ENCODE measurements around the gene LHFPL3.

Gene LHFPL3

DNA sequence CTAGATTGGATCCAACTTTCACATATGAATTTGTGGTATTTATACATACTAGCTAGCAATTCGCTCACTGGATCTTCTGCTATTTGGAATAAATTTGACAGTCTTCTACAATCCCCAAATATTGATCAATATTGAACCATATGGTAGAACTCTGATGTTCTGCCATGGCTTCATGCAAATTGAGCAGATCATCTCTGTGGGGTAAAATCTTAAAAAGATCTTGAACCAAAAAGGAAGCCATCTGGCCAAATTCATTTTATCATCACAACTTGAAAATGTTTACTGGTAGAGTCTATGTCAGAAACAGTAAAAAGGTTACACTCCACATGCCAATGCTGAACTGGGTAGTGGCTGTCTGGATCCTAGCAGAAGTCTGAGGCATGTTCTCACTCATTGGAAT, 80.0 kb downstream of the LHFPL3 start:
- H3K27ac ChIP-seq: no peak overlapping the region
- TF ChIP-seq CTCF (conservative IDR thresholded peaks at IDR 0.05): no peak

DNA sequence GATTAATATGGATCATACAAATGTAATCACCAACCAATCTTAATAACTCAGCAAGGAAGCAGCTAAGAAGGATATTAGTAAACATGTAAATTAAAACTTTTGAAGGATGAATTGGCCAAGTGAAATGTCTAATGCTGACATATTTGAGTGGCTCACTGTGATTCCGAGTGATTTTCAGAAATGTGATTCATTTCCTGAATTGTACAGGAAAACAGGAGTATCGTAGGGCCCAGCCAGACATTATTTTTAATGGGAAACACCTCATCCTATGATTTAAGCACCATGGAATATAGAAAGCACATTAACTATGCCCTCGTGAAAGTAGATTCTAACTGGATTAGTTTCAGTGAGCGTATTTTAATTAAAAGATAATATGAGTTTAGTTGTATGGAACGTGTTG, 82.3 kb downstream of the LHFPL3 start:
- TF ChIP-seq CTCF (conservative IDR thresholded peaks at IDR 0.05): no peak

GRCh38 chr7:104412911-104413310, 84.5 kb downstream of the LHFPL3 start:
- TF ChIP-seq CTCF (conservative IDR thresholded peaks at IDR 0.05): no peak
- no peak overlapping the region for H3K27ac ChIP-seq

More for the DNA sequence above, 82.3 kb downstream of the LHFPL3 start:
- H3K27ac ChIP-seq: no peak overlapping the region

DNA sequence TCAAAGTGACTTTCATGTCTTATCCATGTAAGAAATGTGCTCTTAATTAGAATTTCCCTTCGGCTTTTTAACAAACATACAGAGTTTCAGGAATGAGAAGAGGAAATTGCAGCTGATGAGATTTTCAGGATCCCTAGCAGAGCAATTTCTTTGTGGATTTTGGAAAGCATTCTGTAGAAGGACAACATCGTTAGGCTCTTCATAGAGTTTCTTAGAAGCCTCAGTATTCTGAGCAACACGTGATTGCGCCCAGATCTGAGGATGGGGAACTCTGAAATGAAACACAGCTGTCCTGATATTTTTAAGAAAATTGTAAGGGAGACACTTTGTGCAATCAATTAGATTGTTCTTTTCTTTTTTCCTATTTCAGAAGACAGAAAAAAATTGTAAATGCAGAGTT, 85.8 kb downstream of the LHFPL3 start:
- TF ChIP-seq CTCF (conservative IDR thresholded peaks at IDR 0.05): no peak
- no peak overlapping the region for H3K27ac ChIP-seq

DNA sequence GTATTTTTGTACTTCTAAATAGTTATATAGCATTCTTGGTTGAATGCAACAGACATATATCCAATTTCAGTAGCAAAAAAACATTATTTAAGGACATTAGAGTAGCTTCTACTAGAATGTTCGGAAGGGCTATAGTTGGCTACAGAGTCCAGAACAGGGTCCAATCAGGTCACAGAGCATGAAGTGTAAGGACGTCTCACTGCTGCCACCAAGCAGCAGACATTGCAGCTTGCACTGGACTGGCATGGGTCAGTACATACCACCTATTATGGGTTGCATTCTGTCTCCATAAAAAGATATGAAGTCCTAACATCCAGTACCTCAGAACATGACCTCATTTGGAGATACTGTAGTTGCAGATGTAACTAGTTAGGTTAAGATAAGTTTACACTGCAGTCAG, 87.3 kb downstream of the LHFPL3 start:
- peak; percentile 26 for TF ChIP-seq CTCF (conservative IDR thresholded peaks at IDR 0.05)
- H3K27ac ChIP-seq: no peak overlapping the region

- TF ChIP-seq CTCF (conservative IDR thresholded peaks at IDR 0.05): no peak
- no peak overlapping the region for H3K27ac ChIP-seq
Measured at GRCh38 chr7:104416866-104417393, 88.5 kb downstream of the LHFPL3 start.

GRCh38 chr7:104431930-104432329, 103.5 kb downstream of the LHFPL3 start:
- no peak for TF ChIP-seq CTCF (conservative IDR thresholded peaks at IDR 0.05)
- H3K27ac ChIP-seq: no peak overlapping the region

Data from VCaP (cell line).